GM12892 (cell line): ENCODE measurements around the gene RAMP3.
"Not testable (repeated sequence)": the region's sequence is repeated elsewhere in the genome, so short reads cannot be mapped to it uniquely, and the experiment has no call there.

Experiments
- DNase-seq: peaks from one replicate; pipeline ENCODE4 v3.0.0; 2011; ENCODE audit not compliant: insufficient read length
- FAIRE-seq: peaks from 2 replicates; lab custom pipeline; 2011; peaks lifted over from hg19 to GRCh38; lab: Jason Lieb, UNC
- POLR2A ChIP-seq: IDR thresholded peaks from 2 replicates; pipeline ENCODE4 v1.6.1; 2011; ENCODE audit warnings: low read depth, low read length, control low read depth
- POLR2AphosphoS5 ChIP-seq: IDR thresholded peaks from 2 replicates; pipeline ENCODE4 v1.6.1; 2011; ENCODE audit warnings: low read depth, low read length, control low read depth
- TAF1 ChIP-seq: IDR thresholded peaks from 2 replicates; pipeline ENCODE4 v1.6.1; 2011; ENCODE audit warnings: low read depth, mild to moderate bottlenecking, control low read depth, low read length, borderline replicate concordance

RAMP3 gene

DNA sequence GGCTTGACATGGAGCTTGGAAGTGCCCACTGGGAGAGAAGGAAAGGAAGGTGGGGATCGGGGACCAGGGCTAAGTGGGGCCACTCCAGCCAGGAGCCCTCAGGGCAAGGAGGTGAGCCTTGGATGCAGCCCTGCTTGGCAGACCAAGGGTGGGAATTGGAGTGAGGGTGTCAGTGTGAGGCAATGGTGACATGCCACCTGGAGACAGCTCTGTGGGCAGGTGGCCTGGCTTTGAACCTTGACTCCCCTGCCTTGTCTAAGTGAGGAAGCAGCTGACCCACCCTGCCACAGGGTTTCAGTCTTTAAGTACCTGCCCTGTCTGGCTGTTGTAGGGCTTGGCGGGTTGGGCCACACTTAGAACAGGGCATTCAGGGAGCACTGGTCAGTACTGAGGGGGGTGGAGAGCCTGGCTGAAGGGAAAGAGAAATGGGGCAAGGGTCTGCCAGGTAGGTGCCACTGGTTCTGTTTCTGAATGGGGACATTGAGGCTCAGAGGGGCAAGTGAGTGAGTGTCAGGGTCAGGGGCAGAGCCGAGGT, 4.8 kb downstream of the RAMP3 start:
- no peak for FAIRE-seq
- TF ChIP-seq POLR2AphosphoS5 (no peak), TAF1 (no peak), POLR2A (no peak)
- DNase-seq = no peak

DNA sequence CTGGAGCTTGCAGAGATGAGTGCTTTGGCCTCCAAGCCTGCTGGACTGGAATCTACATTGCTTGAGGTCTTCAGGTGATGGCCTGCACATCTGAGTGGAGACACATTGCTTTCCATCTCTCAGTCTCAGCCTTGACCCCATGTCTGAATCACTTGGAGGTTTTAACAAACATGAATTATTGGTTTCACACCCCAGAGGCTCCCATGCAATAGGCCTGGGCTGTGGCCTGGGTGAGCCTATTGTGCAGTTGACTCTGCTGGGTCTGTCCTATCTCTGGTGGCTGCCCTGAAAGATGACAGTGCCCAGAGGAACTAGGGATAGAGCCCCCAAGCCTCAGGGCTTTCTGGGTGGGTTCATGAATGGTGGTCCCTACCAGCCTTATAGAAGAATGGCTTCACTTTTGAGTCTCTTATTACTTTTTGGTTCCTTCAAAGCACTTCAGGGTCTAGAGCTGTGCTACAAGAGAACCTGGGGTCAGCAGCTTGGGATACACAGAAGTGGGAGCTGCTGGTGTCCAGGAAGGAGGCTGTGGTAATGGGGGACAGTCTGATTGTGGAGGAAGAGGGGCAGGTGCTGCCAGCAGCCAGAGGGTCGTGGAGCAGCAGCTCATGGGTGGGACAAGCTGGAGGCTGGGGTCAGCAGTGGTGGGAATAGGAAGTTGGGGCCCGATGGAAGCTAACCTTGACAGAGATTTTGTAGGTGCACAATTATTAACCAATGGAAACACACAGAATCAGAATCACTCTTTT, 5.5 kb downstream of the RAMP3 start:
- no peak for FAIRE-seq
- no peak for TF ChIP-seq TAF1
- DNase-seq = no peak

DNA sequence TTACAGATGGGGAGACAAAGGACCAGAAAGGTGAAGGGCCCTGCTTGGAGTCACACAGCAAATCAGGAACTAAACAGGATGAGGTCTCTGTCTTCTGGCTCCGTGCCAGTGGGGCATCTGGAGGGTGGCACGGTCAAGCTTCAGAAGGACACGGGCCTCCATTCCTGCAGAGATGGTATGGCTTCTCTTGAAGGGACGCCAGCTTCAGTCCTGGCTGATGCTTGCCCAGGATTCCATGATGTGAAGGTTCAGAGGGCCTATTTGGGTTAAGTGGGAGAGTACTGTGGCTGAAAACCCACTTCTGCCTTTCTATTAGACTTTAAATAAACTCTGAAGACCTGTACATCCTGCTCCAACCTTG, 6.1 kb downstream of the RAMP3 start:
- FAIRE-seq = no peak
- TF ChIP-seq POLR2A = no peak
- no peak for TF ChIP-seq POLR2AphosphoS5
- no peak for DNase-seq

DNA sequence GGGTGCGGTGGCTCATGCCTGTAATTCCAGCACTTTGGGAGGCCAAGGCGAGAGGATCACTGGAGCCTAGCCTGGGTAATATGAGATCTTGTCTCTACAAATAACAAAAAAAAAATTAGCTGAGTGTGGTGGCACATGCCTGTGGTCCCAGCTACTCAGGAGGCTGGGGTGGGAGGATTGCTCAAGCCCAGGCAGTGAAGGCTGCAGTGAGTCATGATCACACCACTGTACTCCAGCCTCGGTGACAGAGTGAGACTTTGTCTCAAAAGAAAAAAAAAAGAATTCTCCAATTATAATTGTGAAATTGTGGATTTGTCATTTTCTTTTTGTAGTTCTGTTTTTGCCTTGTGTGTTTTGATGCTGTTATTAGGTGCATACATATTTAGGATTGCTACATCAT, 6.7 kb downstream of the RAMP3 start:
- DNase-seq, FAIRE-seq: not testable (repeated sequence)

DNA sequence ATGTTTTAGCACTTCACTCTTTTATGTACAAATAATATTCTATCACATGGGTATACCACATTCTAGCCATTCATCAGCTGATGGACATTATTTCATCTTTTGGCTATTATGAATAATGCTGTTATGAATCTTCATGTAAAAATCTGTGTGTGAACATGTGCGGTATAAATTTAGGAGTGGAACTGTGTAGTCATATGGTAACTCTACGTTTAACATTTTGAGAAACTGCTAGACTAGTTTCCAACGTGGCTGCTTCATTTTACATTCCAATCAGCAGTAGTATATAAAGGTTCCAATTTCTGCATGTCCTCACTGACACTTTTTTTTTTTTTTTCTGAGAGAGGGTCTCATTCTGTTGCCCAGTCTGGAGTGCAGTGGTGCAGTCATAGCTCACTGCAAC, 8.3 kb downstream of the RAMP3 start:
- FAIRE-seq (no peak), DNase-seq (no peak)
- no peak for TF ChIP-seq TAF1
- no peak for TF ChIP-seq POLR2AphosphoS5
- no peak for TF ChIP-seq POLR2A

DNA sequence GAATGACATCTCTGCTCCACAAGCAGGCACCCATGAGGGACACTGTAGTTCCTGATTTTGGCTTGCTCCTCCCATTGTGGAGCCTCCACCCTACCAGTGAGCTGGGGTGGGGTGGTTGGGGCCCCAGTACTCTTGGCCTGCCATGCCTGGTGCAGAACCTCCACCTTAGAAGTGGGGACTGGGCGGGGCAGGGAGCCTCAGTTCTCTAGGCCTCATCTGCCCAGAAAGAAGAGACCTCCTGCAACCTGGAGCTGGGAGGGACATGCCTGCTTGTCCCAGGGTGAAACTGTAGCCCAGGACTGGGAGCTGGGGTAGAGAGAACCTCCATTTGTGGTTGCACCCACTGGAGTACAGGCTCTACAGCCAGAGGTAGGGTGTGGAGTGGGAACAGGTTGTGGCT, 14.4 kb downstream of the RAMP3 start:
- FAIRE-seq (no peak), DNase-seq (no peak)
- TF ChIP-seq POLR2A = no peak

DNA sequence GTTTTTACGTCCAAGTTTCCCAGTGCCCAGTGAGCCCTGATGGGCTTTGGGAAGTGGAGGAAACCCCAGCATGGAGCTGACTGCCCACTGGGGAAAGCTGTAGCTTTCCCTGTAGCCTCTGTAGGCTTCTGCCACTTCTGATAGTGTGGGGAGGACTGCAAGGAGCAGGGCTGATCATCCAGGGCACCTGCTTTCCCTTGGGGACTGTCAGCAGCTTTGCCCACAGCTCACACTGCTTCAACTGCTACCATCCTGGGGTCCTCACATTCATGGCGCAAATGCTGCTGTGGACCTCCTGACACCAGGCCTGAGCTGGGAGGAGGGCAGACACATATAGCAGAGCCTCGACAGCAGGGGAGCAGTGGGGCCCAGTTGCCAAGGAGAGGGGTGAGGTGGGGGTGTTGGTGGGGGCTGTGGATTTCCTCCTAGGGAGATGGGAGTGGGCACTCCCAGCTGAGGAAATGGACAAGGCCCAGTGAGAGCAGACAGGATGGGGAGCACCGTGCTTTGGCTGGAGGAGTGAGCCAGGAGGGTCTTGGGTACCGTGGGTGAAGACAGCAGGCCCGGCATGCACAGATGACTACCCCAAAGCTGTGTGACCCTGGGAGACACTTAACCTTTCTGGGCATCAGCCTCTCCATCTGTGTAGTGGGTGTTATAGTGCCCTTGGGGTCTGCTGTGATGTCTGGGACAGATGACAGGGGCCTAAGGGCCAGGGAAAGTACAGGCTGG, 16.2 kb downstream of the RAMP3 start:
- FAIRE-seq (no peak), DNase-seq (no peak)
- TF ChIP-seq POLR2AphosphoS5 (no peak), TAF1 (no peak), POLR2A (no peak)

DNA sequence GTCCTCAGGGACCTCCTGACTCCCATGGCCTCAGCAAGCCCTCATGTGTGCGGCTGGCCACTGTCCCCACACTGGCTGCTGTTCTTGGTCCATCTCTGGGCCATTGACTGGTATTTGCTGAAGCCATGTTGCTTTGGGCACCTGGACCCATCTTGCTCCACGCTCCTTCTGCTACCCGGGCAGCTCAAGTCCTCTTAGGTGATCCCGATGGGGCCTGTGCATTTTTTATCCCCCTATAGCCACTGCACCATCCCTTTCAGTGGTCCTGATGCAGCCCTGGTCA, 16.7 kb downstream of the RAMP3 start:
- TF ChIP-seq TAF1 (no peak), POLR2AphosphoS5 (no peak), POLR2A (no peak)
- FAIRE-seq (no peak), DNase-seq (no peak)

DNA sequence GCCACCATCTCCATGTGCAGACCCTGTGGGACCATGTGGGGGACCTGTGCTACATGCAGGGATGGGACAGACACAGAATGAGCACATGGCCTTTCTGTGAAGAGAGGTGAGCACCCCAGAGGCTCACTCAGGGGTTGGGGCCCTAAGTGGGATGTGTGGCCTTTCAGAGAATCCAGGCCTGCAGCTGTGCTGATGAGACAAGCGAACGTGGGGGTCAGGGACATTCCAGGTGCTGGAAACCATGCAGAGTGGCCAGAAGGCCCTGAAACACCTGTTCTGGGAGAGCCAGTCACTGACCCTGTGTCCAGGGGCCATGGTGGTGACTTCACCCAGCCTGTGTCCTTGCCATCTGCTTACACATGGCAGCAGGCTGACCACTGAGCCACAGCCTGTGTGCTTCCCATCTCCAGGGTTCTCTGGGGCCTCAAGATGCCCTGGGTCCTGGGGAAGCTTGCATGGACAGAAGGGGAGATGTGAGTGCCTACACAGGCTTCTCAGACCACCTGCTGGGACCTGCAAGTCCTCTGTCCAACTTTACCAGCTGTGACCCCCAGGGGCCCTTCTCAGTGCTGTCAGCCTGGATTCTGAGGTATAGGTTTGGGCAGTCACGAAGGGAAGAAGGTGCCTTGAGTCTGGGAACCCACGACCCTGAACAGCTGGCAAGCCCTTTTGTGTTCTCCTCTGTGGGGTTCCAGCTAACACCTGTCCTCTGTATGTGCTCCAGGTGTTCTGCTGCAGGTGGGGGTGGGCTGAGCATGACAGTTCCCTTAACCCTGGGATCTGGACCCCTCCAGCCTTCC, 17.6 kb downstream of the RAMP3 start:
- no peak for FAIRE-seq
- TF ChIP-seq TAF1 = no peak
- TF ChIP-seq POLR2AphosphoS5 = no peak
- no peak for TF ChIP-seq POLR2A
- DNase-seq = no peak

DNA sequence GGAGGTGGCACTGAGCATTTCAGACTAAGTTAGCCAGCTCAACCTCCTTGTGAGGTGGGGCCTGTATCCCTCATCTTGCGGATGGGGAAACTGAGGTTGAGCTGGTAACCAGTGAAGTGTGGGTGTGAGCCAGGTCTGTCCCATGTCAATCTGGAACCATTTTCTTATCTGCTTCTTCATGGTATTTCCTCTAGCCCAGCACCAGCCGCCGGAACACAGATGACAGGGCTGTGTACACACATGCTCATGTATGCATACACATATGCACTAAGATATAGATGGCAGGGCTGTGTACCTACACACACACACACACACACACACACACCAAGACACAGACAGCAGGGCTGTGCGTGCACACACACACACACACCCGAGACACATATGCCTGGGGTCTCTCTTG, 18.5 kb downstream of the RAMP3 start:
- TF ChIP-seq POLR2AphosphoS5 (no peak), TAF1 (no peak), POLR2A (no peak)
- FAIRE-seq = no peak
- DNase-seq = no peak

DNA sequence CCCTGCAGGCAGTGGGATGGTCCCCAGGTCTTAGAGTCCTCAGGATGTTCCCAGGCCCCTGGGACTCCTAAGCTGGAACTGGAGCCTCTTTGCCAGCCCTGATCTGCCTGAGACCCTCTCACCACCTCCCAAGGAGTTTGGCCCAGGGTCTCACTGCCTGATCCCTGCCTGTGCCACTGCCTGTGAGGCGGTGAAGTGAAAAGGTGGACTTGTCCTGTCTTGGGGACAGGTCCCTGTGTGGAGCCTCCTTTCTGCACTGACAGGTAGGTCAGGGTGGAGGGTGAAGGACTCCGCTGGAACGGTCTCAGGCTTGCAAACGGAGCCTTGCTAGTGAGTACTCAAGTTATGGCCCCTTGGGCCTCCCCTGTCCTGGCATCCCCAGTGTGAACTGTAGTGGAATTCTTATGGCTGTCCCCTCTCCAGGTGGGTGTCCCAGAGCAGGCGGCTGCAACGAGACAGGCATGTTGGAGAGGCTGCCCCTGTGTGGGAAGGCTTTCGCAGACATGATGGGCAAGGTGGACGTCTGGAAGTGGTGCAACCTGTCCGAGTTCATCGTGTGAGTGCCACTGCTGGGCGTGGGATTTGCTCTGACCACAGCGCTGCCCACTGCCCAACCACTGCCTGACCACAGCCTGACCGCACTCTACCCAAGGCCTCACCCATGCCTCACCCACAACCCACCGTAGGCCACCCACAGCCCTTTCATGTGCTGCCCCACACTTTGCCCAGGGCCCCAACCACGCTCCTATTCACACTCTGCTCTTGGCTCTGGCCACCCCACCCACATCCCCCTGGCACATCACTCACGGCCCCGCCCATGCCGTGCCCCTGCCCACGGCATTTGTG, 19.5 kb downstream of the RAMP3 start:
- FAIRE-seq = no peak
- DNase-seq = no peak
- TF ChIP-seq POLR2A (no peak), TAF1 (no peak)

DNA sequence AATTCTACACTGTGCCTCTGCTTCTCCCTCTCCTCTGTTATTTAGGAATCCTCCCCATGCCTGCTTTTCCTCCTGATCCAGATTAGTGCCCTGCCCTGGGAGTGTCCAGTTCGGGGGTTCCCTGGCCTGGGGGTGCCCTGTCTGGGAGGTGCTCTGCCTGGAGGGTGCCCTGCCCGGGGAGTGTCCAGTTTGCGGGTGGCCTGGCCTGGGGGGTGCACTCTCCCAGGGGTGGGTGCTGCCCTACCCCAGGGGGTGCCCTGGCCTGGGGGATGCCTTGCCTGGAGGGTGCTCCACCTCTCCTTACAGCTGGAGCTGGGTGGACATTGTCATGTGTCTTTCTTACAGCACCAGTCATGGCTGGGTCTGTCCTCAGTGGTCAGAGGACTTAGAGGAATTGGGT, 20.2 kb downstream of the RAMP3 start:
- no peak for FAIRE-seq
- TF ChIP-seq TAF1 = no peak
- TF ChIP-seq POLR2AphosphoS5 = no peak
- TF ChIP-seq POLR2A = no peak
- no peak for DNase-seq
